ENCODE results near the gene ZNF428.

ZNF428 gene

DNA sequence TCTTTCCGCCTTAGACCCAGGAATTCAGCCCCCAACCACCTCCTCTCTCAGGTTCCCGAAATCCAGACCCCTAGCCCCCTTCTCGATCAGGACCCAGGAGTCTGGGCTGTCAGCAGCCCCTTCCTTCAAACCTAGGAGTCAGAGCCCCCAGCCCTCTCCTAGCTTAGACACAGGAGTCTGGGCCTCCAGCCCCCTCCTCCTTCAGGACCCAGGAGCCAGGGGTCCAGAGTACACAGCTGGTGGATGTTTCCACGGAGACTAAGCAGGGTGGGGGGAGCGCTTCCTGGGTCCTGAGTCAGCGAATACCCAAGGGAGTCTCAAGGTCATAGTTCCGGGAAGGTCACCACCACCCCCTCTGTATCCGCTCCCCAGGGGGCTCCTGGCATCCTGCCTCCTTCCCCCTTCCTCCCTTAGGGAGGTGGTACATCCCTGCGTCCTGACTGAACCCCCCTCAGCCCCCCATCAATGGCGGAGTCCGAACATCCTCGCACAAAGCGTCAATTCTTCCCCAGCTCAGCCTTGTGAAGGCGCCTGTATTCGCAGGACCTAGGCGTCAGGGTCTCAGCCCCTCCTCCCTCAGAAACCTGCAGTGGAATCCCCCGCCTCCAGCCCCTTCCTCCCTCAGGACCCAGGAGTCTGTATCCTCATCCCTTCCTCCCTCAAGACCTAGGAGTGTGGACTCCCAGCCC lies 15.6 kb upstream of the ZNF428 start:
- Histone ChIP-seq H3K9me3 (ENCODE audit: control insufficient read depth, insufficient read depth, low read length) (no peaks in the 10 kb centered on the region), H3K36me3 (ENCODE audit: control insufficient read depth, low read length) (no peaks in the 10 kb centered on the region), H3K9me2 (replicated peaks; ENCODE audit: control insufficient read depth, low read length) (no peaks in the 10 kb centered on the region), H4K20me1 (ENCODE audit: control insufficient read depth, insufficient read depth, low read depth, low read length) (peaks cover 6% of the 10 kb centered on the region; the same call in 1 of the 2 replicates), H3K79me2 (ENCODE audit: control insufficient read depth, low read length) (no peaks in the 10 kb centered on the region), H3K4me2 (ENCODE audit: low read length) (peak overlapping the region; percentile 54), H3K4me3 (ENCODE audit: low read length) (peak overlapping the region; percentile 43; the same call in 1 of the 2 replicates), H3F3A (ENCODE audit: control insufficient read depth, insufficient read depth) (no peaks in the 10 kb centered on the region), H3K27me3 (ENCODE audit: control insufficient read depth, low read length) (peaks cover 34% of the 10 kb centered on the region), H3K27ac (ENCODE audit: low read depth, low read length) (no peak overlapping the region), H3K4me1 (ENCODE audit: control insufficient read depth, low read length) (peaks cover 23% of the 10 kb centered on the region)
- TF ChIP-seq, protein P1, sequence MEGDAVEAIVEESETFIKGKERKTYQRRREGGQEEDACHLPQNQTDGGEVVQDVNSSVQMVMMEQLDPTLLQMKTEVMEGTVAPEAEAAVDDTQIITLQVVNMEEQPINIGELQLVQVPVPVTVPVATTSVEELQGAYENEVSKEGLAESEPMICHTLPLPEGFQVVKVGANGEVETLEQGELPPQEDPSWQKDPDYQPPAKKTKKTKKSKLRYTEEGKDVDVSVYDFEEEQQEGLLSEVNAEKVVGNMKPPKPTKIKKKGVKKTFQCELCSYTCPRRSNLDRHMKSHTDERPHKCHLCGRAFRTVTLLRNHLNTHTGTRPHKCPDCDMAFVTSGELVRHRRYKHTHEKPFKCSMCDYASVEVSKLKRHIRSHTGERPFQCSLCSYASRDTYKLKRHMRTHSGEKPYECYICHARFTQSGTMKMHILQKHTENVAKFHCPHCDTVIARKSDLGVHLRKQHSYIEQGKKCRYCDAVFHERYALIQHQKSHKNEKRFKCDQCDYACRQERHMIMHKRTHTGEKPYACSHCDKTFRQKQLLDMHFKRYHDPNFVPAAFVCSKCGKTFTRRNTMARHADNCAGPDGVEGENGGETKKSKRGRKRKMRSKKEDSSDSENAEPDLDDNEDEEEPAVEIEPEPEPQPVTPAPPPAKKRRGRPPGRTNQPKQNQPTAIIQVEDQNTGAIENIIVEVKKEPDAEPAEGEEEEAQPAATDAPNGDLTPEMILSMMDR (IDR thresholded peaks at IDR 0.05; ENCODE audit: low read depth, low read length, poor library complexity, severe bottlenecking): no peak
- TF ChIP-seq EZH2phosphoT487 (IDR thresholded peaks at IDR 0.05; ENCODE audit: borderline replicate concordance, low read length): no peak

DNA sequence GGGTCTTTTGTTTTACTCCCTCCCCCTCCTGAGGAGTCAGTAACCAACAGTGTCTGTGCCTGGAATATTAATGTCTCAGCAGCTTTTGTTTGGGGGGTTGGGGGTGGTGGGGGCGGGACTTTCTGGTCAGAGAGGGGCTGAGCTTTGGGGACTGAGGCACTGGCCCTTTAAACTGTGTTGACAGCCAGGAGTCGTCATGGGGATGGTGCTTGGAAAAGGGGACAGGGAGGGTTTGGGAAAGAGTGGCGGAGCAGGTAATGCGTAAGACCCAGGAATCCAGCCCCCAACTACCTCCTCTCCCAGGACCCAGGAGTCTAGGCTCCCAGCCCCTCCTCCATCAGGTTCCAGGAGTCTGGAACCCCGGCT lies 15.1 kb upstream of the ZNF428 start:
- TF ChIP-seq EZH2phosphoT487 (IDR thresholded peaks at IDR 0.05; ENCODE audit: borderline replicate concordance, low read length): no peak
- TF ChIP-seq, protein P1 (IDR thresholded peaks at IDR 0.05; ENCODE audit: low read depth, low read length, poor library complexity, severe bottlenecking): no peak
- H3K9me2 ChIP-seq (replicated peaks; ENCODE audit: control insufficient read depth, low read length): no peaks in the 10 kb centered on the region
- no peak overlapping the region for H3K4me3 ChIP-seq (ENCODE audit: low read length)
- no peaks in the 10 kb centered on the region for H3K79me2 ChIP-seq (ENCODE audit: control insufficient read depth, low read length)
- H3K27ac ChIP-seq (ENCODE audit: low read depth, low read length): no peak overlapping the region
- H3K4me2 ChIP-seq (ENCODE audit: low read length): no peak overlapping the region
- peaks cover 20% of the 10 kb centered on the region for H3K4me1 ChIP-seq (ENCODE audit: control insufficient read depth, low read length)
- no peaks in the 10 kb centered on the region for H3K36me3 ChIP-seq (ENCODE audit: control insufficient read depth, low read length)
- H3K27me3 ChIP-seq (ENCODE audit: control insufficient read depth, low read length): peaks cover 31% of the 10 kb centered on the region
- no peaks in the 10 kb centered on the region for H3F3A ChIP-seq (ENCODE audit: control insufficient read depth, insufficient read depth)
- H3K9me3 ChIP-seq (ENCODE audit: control insufficient read depth, insufficient read depth, low read length): no peaks in the 10 kb centered on the region
- H4K20me1 ChIP-seq (ENCODE audit: control insufficient read depth, insufficient read depth, low read depth, low read length): peaks cover 6% of the 10 kb centered on the region; the same call in 1 of the 2 replicates

DNA sequence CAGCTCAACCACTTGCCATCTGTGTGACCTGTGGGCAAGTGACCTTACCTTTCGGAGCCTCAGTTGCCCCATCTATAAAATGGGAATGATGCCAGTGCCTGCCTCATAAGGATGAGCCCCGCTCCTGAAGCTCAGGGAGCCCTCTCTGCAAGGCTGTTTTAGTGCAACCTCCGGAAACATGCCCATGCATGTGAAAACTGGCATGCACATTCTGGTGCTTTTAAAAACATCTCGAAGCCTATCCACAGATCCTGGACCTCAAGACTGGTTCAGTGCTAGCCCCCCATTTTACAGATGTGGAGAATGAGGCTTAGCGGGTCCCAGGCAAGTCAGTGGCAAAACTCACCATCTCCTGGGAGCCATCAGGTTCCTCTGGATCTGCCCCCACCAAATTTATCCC lies 14.6 kb upstream of the ZNF428 start:
- no peaks in the 10 kb centered on the region for H3K36me3 ChIP-seq (ENCODE audit: control insufficient read depth, low read length)
- peaks cover 6% of the 10 kb centered on the region; the same call in 1 of the 2 replicates for H4K20me1 ChIP-seq (ENCODE audit: control insufficient read depth, insufficient read depth, low read depth, low read length)
- peaks cover 29% of the 10 kb centered on the region for H3K27me3 ChIP-seq (ENCODE audit: control insufficient read depth, low read length)
- H3K9me2 ChIP-seq (replicated peaks; ENCODE audit: control insufficient read depth, low read length): no peaks in the 10 kb centered on the region
- TF ChIP-seq, protein P1 (IDR thresholded peaks at IDR 0.05; ENCODE audit: low read depth, low read length, poor library complexity, severe bottlenecking): no peak
- TF ChIP-seq EZH2phosphoT487 (IDR thresholded peaks at IDR 0.05; ENCODE audit: borderline replicate concordance, low read length): no peak
- H3K4me1 ChIP-seq (ENCODE audit: control insufficient read depth, low read length): peaks cover 17% of the 10 kb centered on the region
- no peak overlapping the region for H3K27ac ChIP-seq (ENCODE audit: low read depth, low read length)
- no peak overlapping the region for H3K4me2 ChIP-seq (ENCODE audit: low read length)
- no peaks in the 10 kb centered on the region for H3F3A ChIP-seq (ENCODE audit: control insufficient read depth, insufficient read depth)
- H3K9me3 ChIP-seq (ENCODE audit: control insufficient read depth, insufficient read depth, low read length): no peaks in the 10 kb centered on the region
- no peaks in the 10 kb centered on the region for H3K79me2 ChIP-seq (ENCODE audit: control insufficient read depth, low read length)
- H3K4me3 ChIP-seq (ENCODE audit: low read length): no peak overlapping the region
